RWPE1 (cell line): Measurements from ENCODE around the gene PDE11A.

Source experiments
- CTCF ChIA-PET: fragments of 350-600 bp; sonication (Branson Sonifier 250); formaldehyde crosslinking; extraction: SDS; loops from one replicate; lab custom pipeline; 2021; lab: Yijun Ruan, JAX
- POLR2A ChIA-PET: fragments of 400-600 bp; formaldehyde crosslinking; extraction: SDS; loops from one replicate; lab custom pipeline; 2020; ENCODE audit warnings: antibody characterized with exemption; ENCODE audit not compliant: low non-redundant PET; lab: Yijun Ruan, JAX
- DNase-seq: peaks from one replicate; pipeline ENCODE4 v3.0.0; 2012; ENCODE audit warnings: low spot score
- H3K27ac ChIP-seq: fragments of 450-650 bp; 2 replicates; pipeline ENCODE4 v1.5.1; 2017
- CTCF ChIP-seq: fragments of 450-650 bp; conservative IDR thresholded peaks from 2 replicates; pipeline ENCODE4 v1.5.1; 2017; ENCODE audit warnings: low read depth, mild to moderate bottlenecking

Gene PDE11A

GRCh38 chr2:177889818-177890460 is 182.6 kb downstream of the PDE11A start:
- no peak for TF ChIP-seq CTCF
- DNase-seq: no peak
- no peak overlapping the region for H3K27ac ChIP-seq
- ChIA-PET POLR2A (no interaction called here), CTCF (no interaction called here)

GRCh38 chr2:177888581-177888980 is 184.0 kb downstream of the PDE11A start:
- TF ChIP-seq CTCF: no peak
- no peak overlapping the region for H3K27ac ChIP-seq
- ChIA-PET CTCF (no interaction called here), POLR2A (no interaction called here)
- no peak for DNase-seq

GRCh38 chr2:177887722-177888121 is 184.9 kb downstream of the PDE11A start:
- no peak for TF ChIP-seq CTCF
- POLR2A ChIA-PET: no interaction called here
- H3K27ac ChIP-seq: no peak overlapping the region
- CTCF ChIA-PET: no interaction called here
- no peak for DNase-seq

- no peak overlapping the region for H3K27ac ChIP-seq
- no peak for DNase-seq
- CTCF ChIA-PET: no interaction called here
- no peak for TF ChIP-seq CTCF
- POLR2A ChIA-PET: no interaction called here
Measured at GRCh38 chr2:177886824-177887223, 185.8 kb downstream of the PDE11A start.

GRCh38 chr2:177885828-177886466 is 186.6 kb downstream of the PDE11A start:
- no peak for DNase-seq
- TF ChIP-seq CTCF: no peak
- ChIA-PET POLR2A (no interaction called here), CTCF (interaction anchor here (0.6 kb wide), 1 partner anchor 38 kb away, joined by 3 read pairs; no protein-coding TSS in a partner anchor)
- no peak overlapping the region for H3K27ac ChIP-seq

GRCh38 chr2:177883177-177883576 is 189.4 kb downstream of the PDE11A start:
- TF ChIP-seq CTCF: no peak
- POLR2A ChIA-PET: no interaction called here
- DNase-seq: no peak
- H3K27ac ChIP-seq: no peak overlapping the region
- CTCF ChIA-PET: interaction anchor here (0.9 kb wide), 1 partner anchor 16 kb away, joined by 6 read pairs; no protein-coding TSS in a partner anchor
